Breast epithelium (tissue), 3 donors: Measurements from ENCODE around the gene ANKRD44.

ENCODE experiments used
- POLR2A ChIP-seq: fragments of 450-650 bp; IDR thresholded peaks from one replicate; pipeline ENCODE4 v1.6.1; 2016; ENCODE audit warnings: antibody characterized with exemption, mild to moderate bottlenecking, moderate library complexity
- POLR2AphosphoS5 ChIP-seq, 3 donors: sonication (generic); formaldehyde crosslinking; IDR thresholded peaks; one replicate each; pipeline ENCODE4 v1.6.1; 2017; ENCODE audit warnings: antibody characterized with exemption in 3 of 3
- TF ChIP-seq, protein P1 (sequence below), 3 donors: fragments of 450-650 bp; IDR thresholded peaks; one replicate each; pipeline ENCODE4 v1.5.1; 2016 to 2017; ENCODE audit warnings: antibody characterized with exemption in 3 of 3, mild to moderate bottlenecking in 3 of 3, moderate library complexity in 3 of 3

- TF ChIP-seq, protein P1, sequence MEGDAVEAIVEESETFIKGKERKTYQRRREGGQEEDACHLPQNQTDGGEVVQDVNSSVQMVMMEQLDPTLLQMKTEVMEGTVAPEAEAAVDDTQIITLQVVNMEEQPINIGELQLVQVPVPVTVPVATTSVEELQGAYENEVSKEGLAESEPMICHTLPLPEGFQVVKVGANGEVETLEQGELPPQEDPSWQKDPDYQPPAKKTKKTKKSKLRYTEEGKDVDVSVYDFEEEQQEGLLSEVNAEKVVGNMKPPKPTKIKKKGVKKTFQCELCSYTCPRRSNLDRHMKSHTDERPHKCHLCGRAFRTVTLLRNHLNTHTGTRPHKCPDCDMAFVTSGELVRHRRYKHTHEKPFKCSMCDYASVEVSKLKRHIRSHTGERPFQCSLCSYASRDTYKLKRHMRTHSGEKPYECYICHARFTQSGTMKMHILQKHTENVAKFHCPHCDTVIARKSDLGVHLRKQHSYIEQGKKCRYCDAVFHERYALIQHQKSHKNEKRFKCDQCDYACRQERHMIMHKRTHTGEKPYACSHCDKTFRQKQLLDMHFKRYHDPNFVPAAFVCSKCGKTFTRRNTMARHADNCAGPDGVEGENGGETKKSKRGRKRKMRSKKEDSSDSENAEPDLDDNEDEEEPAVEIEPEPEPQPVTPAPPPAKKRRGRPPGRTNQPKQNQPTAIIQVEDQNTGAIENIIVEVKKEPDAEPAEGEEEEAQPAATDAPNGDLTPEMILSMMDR (IDR thresholded peaks at IDR 0.05): no peak
- TF ChIP-seq POLR2A (no peak), POLR2AphosphoS5 (IDR thresholded peaks at IDR 0.05) (no peak)
Observed at GRCh38 chr2:196963961-196964360, 346.6 kb downstream of the ANKRD44 start.
